ENCODE data around the gene LZTFL1. TPM values are rescaled to one million over a fixed set of nuclear protein-coding genes. Genes with fewer than 3 reads are reported as not detected.
A peak's percentile ranks its signal among the peaks of the same experiment; 100 is the strongest.

Gene LZTFL1
- total RNA-seq, 1 donor from 2014 or later = 22.8 TPM

- H3K4me1 ChIP-seq = peaks cover 9% of the 10 kb centered on the region
- H3K9me3 ChIP-seq = peaks cover 7% of the 10 kb centered on the region
- H3K27ac ChIP-seq = no peak overlapping the region
- no peaks in the 10 kb centered on the region for H3K36me3 ChIP-seq
- DNase-seq = no peak
- H3K27me3 ChIP-seq = peaks cover 44% of the 10 kb centered on the region
- H3K4me3 ChIP-seq = no peak overlapping the region
- intact Hi-C loops (cut with DNase I) = no loop called here
- TF ChIP-seq, protein P1, sequence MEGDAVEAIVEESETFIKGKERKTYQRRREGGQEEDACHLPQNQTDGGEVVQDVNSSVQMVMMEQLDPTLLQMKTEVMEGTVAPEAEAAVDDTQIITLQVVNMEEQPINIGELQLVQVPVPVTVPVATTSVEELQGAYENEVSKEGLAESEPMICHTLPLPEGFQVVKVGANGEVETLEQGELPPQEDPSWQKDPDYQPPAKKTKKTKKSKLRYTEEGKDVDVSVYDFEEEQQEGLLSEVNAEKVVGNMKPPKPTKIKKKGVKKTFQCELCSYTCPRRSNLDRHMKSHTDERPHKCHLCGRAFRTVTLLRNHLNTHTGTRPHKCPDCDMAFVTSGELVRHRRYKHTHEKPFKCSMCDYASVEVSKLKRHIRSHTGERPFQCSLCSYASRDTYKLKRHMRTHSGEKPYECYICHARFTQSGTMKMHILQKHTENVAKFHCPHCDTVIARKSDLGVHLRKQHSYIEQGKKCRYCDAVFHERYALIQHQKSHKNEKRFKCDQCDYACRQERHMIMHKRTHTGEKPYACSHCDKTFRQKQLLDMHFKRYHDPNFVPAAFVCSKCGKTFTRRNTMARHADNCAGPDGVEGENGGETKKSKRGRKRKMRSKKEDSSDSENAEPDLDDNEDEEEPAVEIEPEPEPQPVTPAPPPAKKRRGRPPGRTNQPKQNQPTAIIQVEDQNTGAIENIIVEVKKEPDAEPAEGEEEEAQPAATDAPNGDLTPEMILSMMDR (IDR thresholded peaks at IDR 0.05) = no peak
- peak; percentile 55 for ATAC-seq
Measured at GRCh38 chr3:45793482-45794176, 48.3 kb downstream of the LZTFL1 start.

GRCh38 chr3:45792516-45793172 lies 49.3 kb downstream of the LZTFL1 start:
- TF ChIP-seq, protein P1 (IDR thresholded peaks at IDR 0.05) = no peak
- Histone ChIP-seq H3K36me3 (no peaks in the 10 kb centered on the region), H3K4me1 (peaks cover 9% of the 10 kb centered on the region), H3K27ac (no peak overlapping the region), H3K9me3 (peaks cover 7% of the 10 kb centered on the region), H3K4me3 (no peak overlapping the region), H3K27me3 (peaks cover 34% of the 10 kb centered on the region)
- intact Hi-C loops (cut with DNase I) = no loop called here
- ATAC-seq = no peak
- DNase-seq = no peak

DNA sequence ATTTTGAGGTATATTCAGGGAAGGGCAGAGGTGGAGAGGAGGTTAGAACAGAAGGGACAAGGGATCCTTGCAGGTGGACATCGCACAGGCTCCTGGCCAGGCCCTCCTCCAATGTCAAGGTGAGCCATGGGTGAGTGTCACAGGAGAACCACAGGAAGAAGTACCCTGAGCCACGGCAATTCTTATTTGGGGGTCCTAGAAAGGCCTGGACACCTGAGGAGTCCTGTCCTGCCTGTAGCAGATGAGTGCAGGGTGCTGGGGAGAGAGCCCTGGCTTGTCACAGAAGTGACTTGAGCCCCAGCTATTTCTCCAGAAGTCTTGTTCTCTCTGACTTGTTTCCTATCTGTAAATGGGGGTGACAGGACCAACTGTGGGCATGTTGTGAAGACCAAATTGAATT lies 49.9 kb downstream of the LZTFL1 start:
- Histone ChIP-seq H3K27ac (no peak overlapping the region), H3K4me1 (peaks cover 9% of the 10 kb centered on the region), H3K9me3 (peaks cover 7% of the 10 kb centered on the region), H3K4me3 (no peak overlapping the region), H3K36me3 (no peaks in the 10 kb centered on the region), H3K27me3 (peaks cover 28% of the 10 kb centered on the region)
- DNase-seq (no peak), ATAC-seq (no peak)
- TF ChIP-seq, protein P1 (IDR thresholded peaks at IDR 0.05) = no peak
- intact Hi-C loops (cut with DNase I) = no loop called here

DNA sequence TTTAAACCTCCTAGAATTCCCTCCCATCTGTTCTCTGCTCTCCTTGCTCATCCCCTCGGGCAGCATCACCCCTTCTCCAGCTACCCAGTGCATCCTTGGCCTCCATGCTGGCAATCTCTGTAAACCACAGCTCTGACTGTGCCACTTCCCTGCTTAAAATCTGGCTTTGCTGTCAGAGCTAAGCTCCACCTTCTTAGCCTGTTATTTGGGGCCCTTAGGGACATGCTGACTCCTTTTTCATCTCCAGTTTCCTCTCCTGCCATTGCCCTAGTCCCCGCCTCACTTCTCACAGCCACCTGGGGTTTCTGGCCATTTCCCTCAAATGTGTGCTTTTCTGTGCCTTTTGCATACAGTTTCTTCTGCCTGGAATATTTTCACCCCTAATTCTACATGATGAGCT lies 51.3 kb downstream of the LZTFL1 start:
- Histone ChIP-seq H3K27ac (no peak overlapping the region), H3K4me1 (peaks cover 3% of the 10 kb centered on the region), H3K9me3 (peaks cover 7% of the 10 kb centered on the region), H3K4me3 (no peak overlapping the region), H3K27me3 (peaks cover 14% of the 10 kb centered on the region), H3K36me3 (no peaks in the 10 kb centered on the region)
- intact Hi-C loops (cut with DNase I) = no loop called here
- DNase-seq (no peak), ATAC-seq (no peak)
- TF ChIP-seq, protein P1 (IDR thresholded peaks at IDR 0.05) = no peak

- Histone ChIP-seq H3K4me3 (no peak overlapping the region), H3K9me3 (peaks cover 7% of the 10 kb centered on the region), H3K27me3 (peaks cover 1% of the 10 kb centered on the region), H3K36me3 (no peaks in the 10 kb centered on the region), H3K27ac (no peak overlapping the region), H3K4me1 (no peaks in the 10 kb centered on the region)
- TF ChIP-seq, protein P1 (IDR thresholded peaks at IDR 0.05) = no peak
- ATAC-seq (no peak), DNase-seq (no peak)
- intact Hi-C loops (cut with DNase I) = no loop called here
Measured at GRCh38 chr3:45789235-45789812, 52.6 kb downstream of the LZTFL1 start.
